ENCODE measurements around the gene PPP2R5E.

Gene PPP2R5E

DNA sequence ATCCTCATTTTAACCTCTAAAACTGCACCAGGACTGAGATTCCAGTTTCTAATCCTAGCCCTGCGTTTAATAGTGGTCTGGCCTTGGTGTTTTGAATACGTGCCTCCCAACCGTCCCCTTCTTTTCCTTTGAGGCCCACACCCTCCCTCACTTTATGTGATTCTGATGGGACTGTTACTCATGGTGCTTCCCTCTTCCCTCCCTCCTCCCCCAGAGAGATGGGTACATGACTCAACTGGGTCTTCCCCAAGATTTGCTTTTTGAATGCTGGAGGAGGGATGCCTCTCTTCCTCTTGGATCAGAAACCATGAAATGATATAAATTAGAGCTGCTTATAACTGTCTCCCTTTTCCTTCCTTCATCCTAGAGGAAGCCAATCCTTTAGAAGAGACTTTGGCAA, 8.2 kb upstream of the PPP2R5E start:
- Histone ChIP-seq H3K36me3 (ENCODE audit: insufficient read depth, low read length) (no peaks in the 10 kb centered on the region), H3F3A (ENCODE audit: insufficient read depth, low read length) (no peaks in the 10 kb centered on the region), H2AFZ (ENCODE audit: low read length) (no peak overlapping the region), H3K27me3 (ENCODE audit: insufficient read depth, low read length) (no peaks in the 10 kb centered on the region), H3K79me2 (ENCODE audit: insufficient read depth, low read length) (no peaks in the 10 kb centered on the region), H3K9me2 (ENCODE audit: low read depth, low read length) (no peaks in the 10 kb centered on the region), H3K4me1 (ENCODE audit: insufficient read depth, low read length, severe bottlenecking) (peaks cover 8% of the 10 kb centered on the region), H3K27ac (ENCODE audit: low read depth, low read length, poor library complexity, severe bottlenecking) (no peak overlapping the region), H3K4me3 (ENCODE audit: low read depth, low read length, poor library complexity, severe bottlenecking) (no peak overlapping the region), H3K9ac (ENCODE audit: low read length) (no peak overlapping the region), H3K4me2 (ENCODE audit: low read length) (no peak overlapping the region), H3K9me3 (ENCODE audit: low read length) (no peaks in the 10 kb centered on the region), H4K20me1 (ENCODE audit: insufficient read depth, low read length) (no peaks in the 10 kb centered on the region)
- no peak for TF ChIP-seq EZH2 (IDR thresholded peaks at IDR 0.05; ENCODE audit: borderline replicate concordance, low read length)
- TF ChIP-seq, protein P1, sequence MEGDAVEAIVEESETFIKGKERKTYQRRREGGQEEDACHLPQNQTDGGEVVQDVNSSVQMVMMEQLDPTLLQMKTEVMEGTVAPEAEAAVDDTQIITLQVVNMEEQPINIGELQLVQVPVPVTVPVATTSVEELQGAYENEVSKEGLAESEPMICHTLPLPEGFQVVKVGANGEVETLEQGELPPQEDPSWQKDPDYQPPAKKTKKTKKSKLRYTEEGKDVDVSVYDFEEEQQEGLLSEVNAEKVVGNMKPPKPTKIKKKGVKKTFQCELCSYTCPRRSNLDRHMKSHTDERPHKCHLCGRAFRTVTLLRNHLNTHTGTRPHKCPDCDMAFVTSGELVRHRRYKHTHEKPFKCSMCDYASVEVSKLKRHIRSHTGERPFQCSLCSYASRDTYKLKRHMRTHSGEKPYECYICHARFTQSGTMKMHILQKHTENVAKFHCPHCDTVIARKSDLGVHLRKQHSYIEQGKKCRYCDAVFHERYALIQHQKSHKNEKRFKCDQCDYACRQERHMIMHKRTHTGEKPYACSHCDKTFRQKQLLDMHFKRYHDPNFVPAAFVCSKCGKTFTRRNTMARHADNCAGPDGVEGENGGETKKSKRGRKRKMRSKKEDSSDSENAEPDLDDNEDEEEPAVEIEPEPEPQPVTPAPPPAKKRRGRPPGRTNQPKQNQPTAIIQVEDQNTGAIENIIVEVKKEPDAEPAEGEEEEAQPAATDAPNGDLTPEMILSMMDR (IDR thresholded peaks at IDR 0.05; ENCODE audit: low read length) = no peak

DNA sequence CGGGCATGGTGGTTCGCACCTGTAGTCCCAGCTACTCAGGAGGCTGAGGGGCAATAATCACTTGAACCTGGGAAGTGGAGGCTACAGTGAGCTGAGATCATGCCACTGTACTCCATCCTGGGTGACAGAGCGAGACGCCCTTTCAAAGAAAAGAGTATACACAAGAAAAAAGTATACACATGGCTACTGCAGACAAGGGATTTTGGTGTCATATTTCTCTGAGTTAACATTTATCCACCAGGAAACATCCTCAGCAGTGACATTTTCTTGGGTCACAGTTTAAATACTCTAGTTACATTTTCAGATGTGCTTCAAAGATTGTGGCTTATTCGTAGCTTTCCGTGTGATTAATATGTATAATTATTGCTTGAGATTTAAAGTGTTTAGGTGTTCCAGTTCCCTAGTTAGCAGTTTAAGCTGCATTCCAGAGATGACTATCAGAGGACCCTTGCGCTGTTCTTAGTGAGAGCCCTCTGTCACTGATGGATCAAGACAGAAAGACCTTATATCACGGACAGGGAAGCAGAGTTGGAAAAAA, 4.7 kb upstream of the PPP2R5E start:
- no peaks in the 10 kb centered on the region for H3K27me3 ChIP-seq (ENCODE audit: insufficient read depth, low read length)
- no peaks in the 10 kb centered on the region for H3F3A ChIP-seq (ENCODE audit: insufficient read depth, low read length)
- H3K4me1 ChIP-seq (ENCODE audit: insufficient read depth, low read length, severe bottlenecking) = peaks cover 19% of the 10 kb centered on the region
- H4K20me1 ChIP-seq (ENCODE audit: insufficient read depth, low read length) = no peaks in the 10 kb centered on the region
- no peak overlapping the region for H3K4me3 ChIP-seq (ENCODE audit: low read depth, low read length, poor library complexity, severe bottlenecking)
- peak overlapping the region; percentile 71; the same call in 1 of the 2 replicates for H2AFZ ChIP-seq (ENCODE audit: low read length)
- no peaks in the 10 kb centered on the region for H3K9me3 ChIP-seq (ENCODE audit: low read length)
- H3K9ac ChIP-seq (ENCODE audit: low read length) = no peak overlapping the region
- no peaks in the 10 kb centered on the region for H3K9me2 ChIP-seq (ENCODE audit: low read depth, low read length)
- H3K79me2 ChIP-seq (ENCODE audit: insufficient read depth, low read length) = no peaks in the 10 kb centered on the region
- no peak overlapping the region for H3K4me2 ChIP-seq (ENCODE audit: low read length)
- H3K36me3 ChIP-seq (ENCODE audit: insufficient read depth, low read length) = no peaks in the 10 kb centered on the region
- no peak for TF ChIP-seq EZH2 (IDR thresholded peaks at IDR 0.05; ENCODE audit: borderline replicate concordance, low read length)
- TF ChIP-seq, protein P1 (IDR thresholded peaks at IDR 0.05; ENCODE audit: low read length) = no peak
- no peak overlapping the region for H3K27ac ChIP-seq (ENCODE audit: low read depth, low read length, poor library complexity, severe bottlenecking)

DNA sequence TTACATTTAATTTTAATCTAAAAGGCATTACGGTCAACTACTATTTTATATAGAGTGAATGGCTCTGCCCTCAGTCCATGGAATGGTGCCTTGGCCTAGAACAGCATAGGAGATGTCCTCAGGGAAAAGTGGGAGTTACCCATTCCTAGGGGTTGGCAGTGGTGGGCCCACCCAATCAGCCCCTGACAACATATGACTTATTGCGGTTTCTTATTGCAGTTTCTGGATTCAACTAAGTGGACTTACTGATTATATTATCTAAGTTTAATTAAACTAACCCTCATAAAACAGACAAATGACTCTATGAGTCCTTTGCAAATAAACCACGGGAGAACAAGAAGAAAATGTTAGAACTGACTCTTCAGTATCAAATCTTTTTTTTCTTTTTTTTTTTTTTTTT, 2.3 kb upstream of the PPP2R5E start:
- no peaks in the 10 kb centered on the region for H3K9me3 ChIP-seq (ENCODE audit: low read length)
- H3K9me2 ChIP-seq (ENCODE audit: low read depth, low read length) = no peaks in the 10 kb centered on the region
- peaks cover 3% of the 10 kb centered on the region; the same call in 1 of the 2 replicates for H3K36me3 ChIP-seq (ENCODE audit: insufficient read depth, low read length)
- no peak overlapping the region for H2AFZ ChIP-seq (ENCODE audit: low read length)
- TF ChIP-seq, protein P1 (IDR thresholded peaks at IDR 0.05; ENCODE audit: low read length) = no peak
- TF ChIP-seq EZH2 (IDR thresholded peaks at IDR 0.05; ENCODE audit: borderline replicate concordance, low read length) = no peak
- peaks cover 32% of the 10 kb centered on the region for H3K4me1 ChIP-seq (ENCODE audit: insufficient read depth, low read length, severe bottlenecking)
- no peaks in the 10 kb centered on the region for H3F3A ChIP-seq (ENCODE audit: insufficient read depth, low read length)
- no peak overlapping the region for H3K27ac ChIP-seq (ENCODE audit: low read depth, low read length, poor library complexity, severe bottlenecking)
- peaks cover 23% of the 10 kb centered on the region for H3K79me2 ChIP-seq (ENCODE audit: insufficient read depth, low read length)
- no peaks in the 10 kb centered on the region for H3K27me3 ChIP-seq (ENCODE audit: insufficient read depth, low read length)
- H4K20me1 ChIP-seq (ENCODE audit: insufficient read depth, low read length) = no peaks in the 10 kb centered on the region
- H3K9ac ChIP-seq (ENCODE audit: low read length) = no peak overlapping the region
- H3K4me2 ChIP-seq (ENCODE audit: low read length) = no peak overlapping the region
- H3K4me3 ChIP-seq (ENCODE audit: low read depth, low read length, poor library complexity, severe bottlenecking) = no peak overlapping the region

Data from OCI-LY1 (cell line).